ENCODE measurements around the gene ENTHD1. TPM values are rescaled to one million over a fixed set of nuclear protein-coding genes. Genes with fewer than 3 reads are reported as not detected.

Gene ENTHD1
- total RNA-seq, 4 donors from 2014 or later, result not detected

DNA sequence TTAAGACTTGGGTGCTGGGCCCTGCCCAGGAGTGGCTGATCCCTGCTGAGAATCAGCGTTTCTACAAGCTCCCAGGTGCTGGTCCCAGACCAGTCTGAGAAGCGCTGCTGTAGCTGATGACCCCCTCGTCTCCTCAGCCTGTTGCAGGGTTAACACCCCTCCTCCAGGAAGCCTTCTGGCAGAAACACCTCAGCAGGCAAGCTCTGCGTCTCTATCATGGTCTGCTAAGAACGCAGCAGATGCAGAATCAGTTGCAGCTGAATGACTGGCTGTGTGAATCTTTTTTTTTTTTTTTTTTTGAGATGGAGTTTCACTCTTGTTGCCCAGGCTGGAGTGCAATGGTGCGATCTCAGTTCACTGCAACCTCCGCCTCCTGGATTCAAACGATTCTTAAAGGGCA, 190.5 kb downstream of the ENTHD1 start:
- intact Hi-C loops (cut with DNase I; ENCODE audit: low total_unique reads), result no loop called here
- TF ChIP-seq POLR2A (IDR thresholded peaks at IDR 0.05) (no peak), CTCF (IDR thresholded peaks at IDR 0.05) (no peak)
- WGBS, 2 donors, result 62 to 64% methylated on average over 8 of the region's 8 CpGs
- no peak overlapping the region for H3K4me3 ChIP-seq (ENCODE audit: low read depth, poor library complexity, severe bottlenecking)
- no peak for DNase-seq (ENCODE audit: low spot score in 2 of 2)

DNA sequence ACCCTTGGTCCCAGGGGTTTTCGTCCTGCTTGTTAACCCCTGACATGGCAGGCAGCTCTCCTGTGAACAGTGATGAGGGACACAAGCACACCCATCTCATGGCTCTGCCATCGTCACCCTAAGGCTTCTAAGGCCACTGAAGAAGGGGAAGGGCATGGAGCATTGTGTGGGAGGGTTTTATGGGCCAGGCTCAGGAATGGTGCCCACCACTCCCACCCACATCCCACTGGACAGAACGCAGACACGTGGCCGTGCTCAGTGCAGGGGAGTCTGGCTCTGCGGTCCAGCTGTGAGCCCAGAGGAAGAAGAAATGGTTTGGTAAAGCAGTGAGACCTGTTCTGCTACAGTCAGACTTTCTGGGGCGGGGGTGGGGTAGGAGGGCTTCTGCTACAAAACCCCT, 193.0 kb downstream of the ENTHD1 start:
- DNase-seq (ENCODE audit: low spot score in 2 of 2), result no peak
- intact Hi-C loops (cut with DNase I; ENCODE audit: low total_unique reads), result no loop called here
- no peak overlapping the region for H3K4me3 ChIP-seq (ENCODE audit: low read depth, poor library complexity, severe bottlenecking)
- TF ChIP-seq POLR2A (IDR thresholded peaks at IDR 0.05) (no peak), CTCF (IDR thresholded peaks at IDR 0.05) (no peak)
- 49 to 72% methylated on average over 7 of the region's 7 CpGs for WGBS, 2 donors

DNA sequence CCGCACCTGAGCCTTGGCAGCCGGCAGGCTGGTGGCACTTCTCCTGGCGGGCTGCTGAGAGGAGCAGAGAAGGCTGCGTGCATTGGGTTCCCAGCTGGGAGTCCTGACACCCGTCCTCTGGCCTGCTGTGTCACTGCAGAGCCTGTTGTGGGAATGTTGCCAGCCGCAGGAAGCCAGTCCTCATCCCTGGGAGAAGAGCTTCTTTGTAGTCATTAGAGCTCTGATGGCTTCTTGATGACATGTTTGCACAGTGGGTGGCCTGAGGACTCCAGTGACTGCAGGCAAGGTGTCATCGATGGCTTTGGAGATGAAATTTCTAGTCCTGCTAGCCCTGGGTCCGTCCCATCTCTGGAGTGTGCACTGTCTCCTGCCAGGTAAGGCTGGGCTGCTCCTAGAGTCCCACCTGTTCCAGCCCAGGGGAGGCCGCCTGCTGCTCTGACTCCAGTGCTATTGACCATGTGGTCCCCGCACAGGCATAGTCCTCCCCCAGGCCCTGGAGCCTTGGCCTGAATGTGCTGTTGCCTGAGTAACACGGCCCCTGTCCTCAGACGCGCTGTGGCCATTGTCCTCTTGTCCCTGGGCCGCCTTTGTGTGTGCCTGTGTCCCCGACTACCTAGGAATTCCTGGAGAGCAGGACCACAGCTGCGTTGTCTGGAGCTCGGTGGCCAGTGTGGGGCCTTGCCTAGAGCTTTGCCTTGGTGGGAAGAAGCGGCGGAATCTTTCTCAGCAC, 193.8 kb downstream of the ENTHD1 start:
- TF ChIP-seq CTCF (IDR thresholded peaks at IDR 0.05) (no peak), POLR2A (IDR thresholded peaks at IDR 0.05) (no peak)
- DNase-seq (ENCODE audit: low spot score in 2 of 2), result no peak
- 80 to 93% methylated on average over 17 to 19 of the region's 19 CpGs for WGBS, 2 donors

DNA sequence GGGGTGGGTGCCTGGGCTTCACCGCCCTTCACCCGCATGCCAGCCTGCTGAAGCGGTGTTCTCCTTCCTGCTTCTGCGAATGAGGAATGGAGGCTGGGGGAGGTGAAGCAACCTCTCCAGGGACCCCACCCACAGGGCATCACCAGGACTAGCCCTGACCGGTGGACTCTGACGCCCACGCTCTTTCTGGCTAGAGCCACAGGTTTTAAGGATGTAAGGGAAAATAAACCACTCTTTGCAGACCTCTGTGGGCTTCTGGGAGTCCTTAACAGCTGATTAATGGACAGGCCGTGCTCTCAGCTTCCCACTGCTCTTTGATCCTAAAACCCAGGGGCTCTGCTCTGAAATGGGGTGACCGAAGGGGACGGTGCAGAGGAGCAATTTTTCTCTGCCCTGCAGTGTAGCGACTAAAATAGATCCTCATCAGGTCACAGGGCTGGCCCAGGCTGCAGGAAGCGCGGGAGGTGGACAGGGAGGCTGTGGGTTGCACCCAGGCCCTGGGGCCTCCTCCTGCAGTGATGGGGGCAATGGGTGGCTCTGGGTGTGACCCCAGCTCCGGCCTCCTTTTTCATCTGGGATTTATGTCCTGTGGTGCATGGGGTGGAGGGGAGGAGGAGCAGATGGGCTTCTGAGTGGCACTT, 195.7 kb downstream of the ENTHD1 start:
- TF ChIP-seq CTCF (IDR thresholded peaks at IDR 0.05) (no peak), POLR2A (IDR thresholded peaks at IDR 0.05) (no peak)
- intact Hi-C loops (cut with DNase I; ENCODE audit: low total_unique reads), result no loop called here
- no peak overlapping the region for H3K4me3 ChIP-seq (ENCODE audit: low read depth, poor library complexity, severe bottlenecking)
- no peak for DNase-seq (ENCODE audit: low spot score in 2 of 2)
- 58 to 76% methylated on average over 14 of the region's 14 CpGs for WGBS, 2 donors

More for the DNA sequence above, 193.8 kb downstream of the ENTHD1 start:
- no peak overlapping the region for H3K4me3 ChIP-seq (ENCODE audit: low read depth, poor library complexity, severe bottlenecking)
- intact Hi-C loops (cut with DNase I; ENCODE audit: low total_unique reads), result no loop called here

DNA sequence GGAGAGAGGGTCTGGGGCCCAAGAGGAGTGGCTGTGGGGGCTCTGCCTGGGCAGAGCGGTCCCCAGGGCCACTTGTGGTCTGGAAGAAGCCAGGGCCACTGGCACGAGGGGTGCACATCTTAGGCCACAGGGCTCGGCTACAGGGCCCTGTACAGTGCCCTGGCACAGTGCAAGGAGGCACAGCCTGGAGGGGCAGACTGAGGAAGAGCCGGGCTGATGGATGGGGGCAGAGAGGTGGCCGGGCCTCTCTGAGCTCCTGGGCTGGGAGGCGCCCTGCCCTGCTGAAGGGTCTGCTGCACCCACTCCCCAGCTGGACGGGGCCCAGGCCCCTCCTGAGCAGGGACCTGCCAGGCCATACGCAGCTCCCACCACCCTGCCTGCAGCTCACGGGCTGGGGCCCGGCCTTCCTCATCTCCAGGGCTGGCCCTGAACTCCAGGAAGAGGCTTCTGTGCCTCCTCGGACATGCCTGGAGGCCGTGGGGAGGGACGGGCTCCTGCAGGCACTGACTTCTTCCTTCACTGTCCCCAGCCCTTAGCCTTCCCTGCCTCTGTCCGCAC, 199.5 kb downstream of the ENTHD1 start:
- no peak for DNase-seq (ENCODE audit: low spot score in 2 of 2)
- no peak overlapping the region for H3K4me3 ChIP-seq (ENCODE audit: low read depth, poor library complexity, severe bottlenecking)
- 55 to 61% methylated on average over 12 to 14 of the region's 14 CpGs for WGBS, 2 donors
- intact Hi-C loops (cut with DNase I; ENCODE audit: low total_unique reads), result no loop called here
- no peak for TF ChIP-seq POLR2A (IDR thresholded peaks at IDR 0.05)
- no peak for TF ChIP-seq CTCF (IDR thresholded peaks at IDR 0.05)

Other genes with a start within 250 kb of the ENTHD1 start
- gene GRAP2, start 7.3 kb upstream of the ENTHD1 start, total RNA-seq, result 1 to 10 TPM in 2 of 4 donors, under 1 TPM in 2; 0.72 to 1.3 (median 0.96) TPM
- gene TMA7B, start 66.6 kb upstream of the ENTHD1 start, total RNA-seq, result under 1 TPM in 1 of 4 donors, not detected in 3; 0.27 TPM
- gene FAM83F, start 101.2 kb upstream of the ENTHD1 start, total RNA-seq, result 10 to 100 TPM; 32.4 to 52.9 (median 41.2) TPM